Hematopoietic multipotent progenitor cell (in vitro differentiated cells): ENCODE measurements around the gene SLC12A2. TPM values are rescaled to one million over a fixed set of nuclear protein-coding genes. Genes with fewer than 3 reads are reported as not detected.

Experiments used
- DNase-seq, 3 donors: peaks; one replicate each; pipeline ENCODE4 v3.0.0-alpha.2; 2011 to 2015; ENCODE audit warnings: low read depth in 2 of 3, low spot score in 2 of 3
- total RNA-seq: library from RNA; depleted of rRNA; stranded (reverse); fragments of >200 nt; gene quantifications from one replicate; pipeline ENCODE4 v1.2.3, GENCODE V29; 2012

Gene SLC12A2
- total RNA-seq, 1 donor: 22.9 TPM

DNA sequence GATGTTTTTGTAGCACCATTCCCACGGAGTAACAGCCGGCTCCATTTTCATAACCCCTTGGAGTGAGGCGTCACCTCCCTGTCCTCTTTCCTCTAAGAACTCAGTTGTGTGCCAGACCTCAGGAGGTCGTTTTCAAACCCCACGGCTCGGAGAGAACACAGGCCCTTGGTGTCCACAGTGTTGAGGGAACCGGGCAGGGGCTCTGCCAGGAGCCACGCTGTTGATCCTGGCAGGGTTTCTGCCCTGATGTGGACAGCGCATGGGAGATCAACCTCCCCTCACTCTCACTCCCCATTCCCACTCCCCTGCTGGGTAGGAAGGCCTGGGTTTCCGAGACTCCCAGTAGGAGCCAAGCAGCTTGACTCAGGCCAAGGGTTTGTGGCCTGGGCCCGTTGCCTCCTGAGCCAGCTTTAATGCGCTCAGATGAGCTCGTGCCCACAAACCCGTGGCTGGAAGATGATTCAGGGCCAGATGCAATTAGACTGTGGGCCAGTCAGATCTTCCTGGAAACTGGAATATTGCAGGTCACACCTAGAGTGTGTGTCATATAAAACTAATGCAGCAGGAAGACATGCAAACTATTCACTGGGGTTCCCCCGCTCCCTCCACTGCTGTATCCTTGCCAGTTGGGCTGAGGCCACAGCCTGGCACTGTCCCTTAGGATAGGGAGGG lies 133.4 kb downstream of the SLC12A2 start:
- no peak for DNase-seq

- DNase-seq: no peak
Observed at GRCh38 chr5:128220841-128221240, 137.3 kb downstream of the SLC12A2 start.

- DNase-seq: no peak
Observed at GRCh38 chr5:128224336-128224735, 140.8 kb downstream of the SLC12A2 start.

DNA sequence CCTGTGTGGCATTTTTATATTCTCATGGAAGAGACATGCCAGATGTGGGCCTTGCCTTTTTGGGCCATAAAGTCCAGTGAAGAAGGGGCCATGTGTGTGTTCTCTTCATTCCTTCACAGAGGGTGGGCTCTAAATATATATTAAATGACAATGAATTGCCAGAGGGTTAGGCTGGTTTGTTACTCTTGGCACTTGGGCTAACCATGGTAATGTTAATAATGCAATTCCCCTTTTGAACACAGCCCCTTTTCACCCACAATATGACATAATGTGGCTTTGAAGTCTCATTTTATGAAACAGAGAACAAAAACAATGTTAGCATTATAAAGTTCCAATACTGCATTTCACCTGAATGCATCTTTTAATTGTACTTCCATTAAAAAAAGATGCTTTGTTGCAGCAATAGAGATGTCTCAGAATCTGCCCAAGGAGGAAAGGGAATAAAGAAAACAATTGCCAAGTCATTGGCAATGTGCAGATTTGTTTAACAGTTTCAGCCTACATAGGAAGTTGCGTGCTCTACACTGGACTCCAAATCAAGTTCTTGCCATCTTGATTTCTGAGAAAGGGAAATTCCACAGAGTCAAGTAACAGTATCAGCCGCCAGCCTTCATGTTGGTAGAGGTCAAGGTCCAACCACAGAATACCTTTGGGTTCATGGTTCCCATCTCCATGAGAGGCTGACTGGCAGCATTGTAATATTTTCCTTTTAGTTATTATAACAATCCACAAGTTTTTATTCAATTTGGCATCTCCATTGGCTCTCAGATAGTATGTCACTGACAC lies 141.9 kb downstream of the SLC12A2 start:
- DNase-seq: no peak

GRCh38 chr5:128228008-128228407 lies 144.4 kb downstream of the SLC12A2 start:
- no peak for DNase-seq

GRCh38 chr5:128228521-128228920 lies 145.0 kb downstream of the SLC12A2 start:
- DNase-seq: no peak

DNA sequence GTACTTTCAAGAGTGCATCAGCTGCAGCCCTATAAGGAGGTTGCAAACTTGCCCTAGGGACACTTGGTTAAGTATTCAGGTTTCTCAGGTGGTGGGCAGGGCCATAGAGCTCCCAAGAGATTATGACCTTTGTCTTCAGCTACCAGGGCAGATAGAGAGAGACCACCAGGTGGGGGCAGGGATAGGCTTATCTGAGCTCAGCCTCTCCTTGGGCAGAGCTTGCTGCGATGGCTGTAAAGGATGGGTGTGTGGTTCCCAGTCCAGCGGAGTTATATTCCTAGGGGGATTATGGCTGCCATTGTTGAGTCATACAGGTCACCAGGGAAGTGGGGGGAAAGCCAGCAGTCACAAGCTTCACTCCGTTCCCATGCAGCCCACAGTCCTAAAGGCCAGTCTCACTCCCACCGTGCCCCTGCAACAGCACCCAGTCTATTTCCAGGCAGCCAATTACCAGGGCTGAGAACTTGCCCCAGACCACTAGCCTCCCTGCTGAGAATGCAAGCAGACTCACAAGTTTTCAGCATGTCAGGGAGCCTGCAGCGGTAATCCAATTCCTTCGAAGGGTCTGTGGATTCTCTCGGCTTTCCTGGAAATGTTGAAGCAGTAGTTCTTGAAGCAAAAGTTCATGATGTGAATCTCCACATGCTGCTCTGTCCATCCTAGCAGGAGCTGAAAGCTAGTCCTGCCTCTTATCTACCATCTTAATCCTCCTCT lies 151.5 kb downstream of the SLC12A2 start:
- DNase-seq: no peak

GRCh38 chr5:128236334-128236733 lies 152.8 kb downstream of the SLC12A2 start:
- DNase-seq: no peak

GRCh38 chr5:128237000-128237399 lies 153.4 kb downstream of the SLC12A2 start:
- DNase-seq: no peak

DNA sequence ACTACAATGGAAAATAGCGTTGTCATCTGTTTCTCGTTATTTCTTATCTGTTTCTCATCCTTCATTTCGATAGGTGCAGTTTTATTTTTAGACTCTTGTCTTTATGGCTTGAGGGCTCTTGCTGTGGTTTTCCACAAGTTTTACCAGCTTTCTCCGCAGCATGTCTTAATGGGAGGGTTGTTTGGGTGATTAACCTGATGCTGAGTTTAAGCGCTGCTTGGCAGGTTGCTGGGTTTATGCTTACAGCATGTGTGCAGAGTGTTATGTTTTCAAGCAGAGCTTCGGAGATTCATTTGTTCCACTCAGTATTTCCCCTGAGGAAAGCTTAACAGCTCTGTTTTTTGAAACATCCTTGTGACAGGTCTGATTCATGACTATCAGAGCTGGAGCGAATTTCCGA lies 154.0 kb downstream of the SLC12A2 start:
- DNase-seq: no peak
